Hepatocyte (in vitro differentiated cells): ENCODE measurements around the gene HAAO.

ENCODE experiments used
- EZH2 ChIP-seq: fragments of 200-600 bp; sonication (generic); IDR thresholded peaks from 2 replicates; pipeline ENCODE4 v1.6.1; 2016; ENCODE audit warnings: antibody characterized with exemption, mild to moderate bottlenecking, borderline replicate concordance
- EZH2phosphoT487 ChIP-seq: fragments of 200-600 bp; sonication (generic); IDR thresholded peaks from one replicate; pipeline ENCODE4 v1.6.1; 2018; ENCODE audit warnings: antibody characterized with exemption, mild to moderate bottlenecking, low read depth, moderate library complexity; ENCODE audit not compliant: unreplicated experiment, severe bottlenecking
- TF ChIP-seq, protein P1 (sequence below): fragments of 200-600 bp; sonication (generic); IDR thresholded peaks from 2 replicates; pipeline ENCODE4 v1.5.1; 2016; ENCODE audit warnings: antibody characterized with exemption, mild to moderate bottlenecking; ENCODE audit not compliant: poor library complexity

DNA sequence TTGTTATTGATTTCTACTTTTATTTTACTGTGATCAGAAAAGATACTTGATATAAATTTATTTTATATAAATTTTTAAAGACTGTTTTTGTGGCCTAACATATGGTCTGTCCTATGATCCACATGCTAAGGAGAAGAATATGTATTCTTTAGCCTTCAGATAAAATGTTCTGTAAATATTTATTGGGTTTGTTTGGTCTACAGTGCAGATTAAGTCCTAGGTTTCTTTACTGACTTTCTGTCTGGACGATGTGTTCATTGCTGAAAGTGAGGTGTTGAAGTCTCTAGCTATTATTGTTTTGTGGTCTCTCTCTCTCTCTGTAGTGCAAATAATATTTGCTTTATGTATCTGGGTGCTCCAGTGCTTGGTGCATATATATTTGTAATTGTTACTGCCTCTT lies 58.5 kb downstream of the HAAO start:
- TF ChIP-seq, protein P1, sequence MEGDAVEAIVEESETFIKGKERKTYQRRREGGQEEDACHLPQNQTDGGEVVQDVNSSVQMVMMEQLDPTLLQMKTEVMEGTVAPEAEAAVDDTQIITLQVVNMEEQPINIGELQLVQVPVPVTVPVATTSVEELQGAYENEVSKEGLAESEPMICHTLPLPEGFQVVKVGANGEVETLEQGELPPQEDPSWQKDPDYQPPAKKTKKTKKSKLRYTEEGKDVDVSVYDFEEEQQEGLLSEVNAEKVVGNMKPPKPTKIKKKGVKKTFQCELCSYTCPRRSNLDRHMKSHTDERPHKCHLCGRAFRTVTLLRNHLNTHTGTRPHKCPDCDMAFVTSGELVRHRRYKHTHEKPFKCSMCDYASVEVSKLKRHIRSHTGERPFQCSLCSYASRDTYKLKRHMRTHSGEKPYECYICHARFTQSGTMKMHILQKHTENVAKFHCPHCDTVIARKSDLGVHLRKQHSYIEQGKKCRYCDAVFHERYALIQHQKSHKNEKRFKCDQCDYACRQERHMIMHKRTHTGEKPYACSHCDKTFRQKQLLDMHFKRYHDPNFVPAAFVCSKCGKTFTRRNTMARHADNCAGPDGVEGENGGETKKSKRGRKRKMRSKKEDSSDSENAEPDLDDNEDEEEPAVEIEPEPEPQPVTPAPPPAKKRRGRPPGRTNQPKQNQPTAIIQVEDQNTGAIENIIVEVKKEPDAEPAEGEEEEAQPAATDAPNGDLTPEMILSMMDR = no peak
- TF ChIP-seq EZH2phosphoT487 (no peak), EZH2 (no peak)
